ENCODE measurements around the gene MFN1.

DNA sequence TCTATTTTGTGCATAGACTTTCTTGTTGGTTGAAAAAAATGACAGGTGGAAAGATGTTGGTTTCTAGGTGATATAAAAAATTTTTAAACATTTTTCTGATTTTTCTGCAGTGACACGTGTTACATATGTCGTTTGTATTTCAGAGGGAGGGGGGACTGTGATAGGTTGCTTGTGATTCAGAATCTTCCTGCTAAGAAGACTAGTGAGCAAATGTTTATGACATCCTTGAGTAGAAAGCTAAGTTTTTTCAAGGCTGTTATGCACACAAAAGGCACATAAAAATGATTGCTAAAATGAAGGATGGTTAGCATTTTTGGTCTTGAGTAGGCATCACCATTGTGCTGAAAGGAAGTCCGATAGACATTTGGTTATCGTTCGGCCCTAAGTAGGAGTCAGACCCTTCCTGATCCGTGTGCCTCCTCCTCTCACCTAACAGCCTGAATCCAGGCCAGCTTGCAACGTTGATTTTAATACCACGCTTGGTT is 23.2 kb upstream of the MFN1 start:
- TF ChIP-seq, protein P1, sequence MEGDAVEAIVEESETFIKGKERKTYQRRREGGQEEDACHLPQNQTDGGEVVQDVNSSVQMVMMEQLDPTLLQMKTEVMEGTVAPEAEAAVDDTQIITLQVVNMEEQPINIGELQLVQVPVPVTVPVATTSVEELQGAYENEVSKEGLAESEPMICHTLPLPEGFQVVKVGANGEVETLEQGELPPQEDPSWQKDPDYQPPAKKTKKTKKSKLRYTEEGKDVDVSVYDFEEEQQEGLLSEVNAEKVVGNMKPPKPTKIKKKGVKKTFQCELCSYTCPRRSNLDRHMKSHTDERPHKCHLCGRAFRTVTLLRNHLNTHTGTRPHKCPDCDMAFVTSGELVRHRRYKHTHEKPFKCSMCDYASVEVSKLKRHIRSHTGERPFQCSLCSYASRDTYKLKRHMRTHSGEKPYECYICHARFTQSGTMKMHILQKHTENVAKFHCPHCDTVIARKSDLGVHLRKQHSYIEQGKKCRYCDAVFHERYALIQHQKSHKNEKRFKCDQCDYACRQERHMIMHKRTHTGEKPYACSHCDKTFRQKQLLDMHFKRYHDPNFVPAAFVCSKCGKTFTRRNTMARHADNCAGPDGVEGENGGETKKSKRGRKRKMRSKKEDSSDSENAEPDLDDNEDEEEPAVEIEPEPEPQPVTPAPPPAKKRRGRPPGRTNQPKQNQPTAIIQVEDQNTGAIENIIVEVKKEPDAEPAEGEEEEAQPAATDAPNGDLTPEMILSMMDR (IDR thresholded peaks at IDR 0.05) = no peak
- no peak for TF ChIP-seq POLR2A (IDR thresholded peaks at IDR 0.05)

Data from suprapubic skin (tissue), 3 donors.